ENCODE results near the gene CDK10.

CDK10 gene

DNA sequence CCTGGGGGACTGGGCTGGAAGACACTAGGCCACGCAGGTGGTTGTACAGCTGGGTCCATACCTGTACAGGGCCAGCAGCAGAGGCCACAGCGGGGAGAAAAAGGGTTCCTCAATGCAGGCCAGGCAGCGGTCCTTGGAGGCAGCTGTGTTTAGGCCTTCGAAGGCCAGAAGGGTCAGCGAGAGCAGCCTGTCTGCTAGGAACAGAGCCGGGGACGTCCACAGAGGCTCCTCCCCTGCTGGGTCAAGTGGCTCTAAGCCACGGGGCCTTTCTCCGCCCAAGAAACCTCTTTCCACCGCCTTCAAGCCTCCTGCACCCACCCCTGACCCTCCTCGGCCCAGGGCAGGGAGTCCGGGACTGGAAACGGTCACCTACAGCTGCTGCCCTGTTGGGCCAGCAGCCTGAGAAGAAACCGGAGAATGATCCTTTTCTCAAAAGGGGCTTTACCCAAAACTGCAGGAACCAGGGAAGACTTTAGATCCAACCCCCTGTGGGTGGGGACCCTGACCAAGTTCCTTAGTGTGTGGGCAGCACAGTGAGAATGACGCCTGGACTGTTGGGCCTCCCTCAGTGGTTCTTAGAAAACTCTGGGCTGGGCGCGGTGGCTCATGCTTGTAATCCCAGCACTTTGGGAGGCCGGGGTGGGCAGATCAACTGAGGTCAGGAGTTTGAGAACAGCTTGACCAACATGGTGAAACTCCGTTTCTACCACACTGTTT lies 23.4 kb downstream of the CDK10 start:
- H3K4me1 ChIP-seq (ENCODE audit: insufficient read depth, insufficient read length) = peaks cover 30% of the 10 kb centered on the region
- H3K27me3 ChIP-seq (ENCODE audit: insufficient read depth, insufficient read length) = peaks cover 13% of the 10 kb centered on the region
- no peak for TF ChIP-seq ZNF274 (IDR thresholded peaks at IDR 0.05; ENCODE audit: low read depth, low read length)
- TF ChIP-seq YY1 (IDR thresholded peaks at IDR 0.05; ENCODE audit: insufficient read depth, insufficient read length) = no peak
- DNase-seq (ENCODE audit: low read depth, low spot score) = no peak
- peaks cover 13% of the 10 kb centered on the region for H3K36me3 ChIP-seq (ENCODE audit: insufficient read depth, insufficient read length, low read length)
- H3K9me3 ChIP-seq (ENCODE audit: insufficient read depth, low read length) = no peaks in the 10 kb centered on the region
- H3K9ac ChIP-seq (ENCODE audit: insufficient read length, low read depth) = peak overlapping the region; percentile 23
- no peak overlapping the region for H3K4me3 ChIP-seq (ENCODE audit: insufficient read length, low read depth)

DNA sequence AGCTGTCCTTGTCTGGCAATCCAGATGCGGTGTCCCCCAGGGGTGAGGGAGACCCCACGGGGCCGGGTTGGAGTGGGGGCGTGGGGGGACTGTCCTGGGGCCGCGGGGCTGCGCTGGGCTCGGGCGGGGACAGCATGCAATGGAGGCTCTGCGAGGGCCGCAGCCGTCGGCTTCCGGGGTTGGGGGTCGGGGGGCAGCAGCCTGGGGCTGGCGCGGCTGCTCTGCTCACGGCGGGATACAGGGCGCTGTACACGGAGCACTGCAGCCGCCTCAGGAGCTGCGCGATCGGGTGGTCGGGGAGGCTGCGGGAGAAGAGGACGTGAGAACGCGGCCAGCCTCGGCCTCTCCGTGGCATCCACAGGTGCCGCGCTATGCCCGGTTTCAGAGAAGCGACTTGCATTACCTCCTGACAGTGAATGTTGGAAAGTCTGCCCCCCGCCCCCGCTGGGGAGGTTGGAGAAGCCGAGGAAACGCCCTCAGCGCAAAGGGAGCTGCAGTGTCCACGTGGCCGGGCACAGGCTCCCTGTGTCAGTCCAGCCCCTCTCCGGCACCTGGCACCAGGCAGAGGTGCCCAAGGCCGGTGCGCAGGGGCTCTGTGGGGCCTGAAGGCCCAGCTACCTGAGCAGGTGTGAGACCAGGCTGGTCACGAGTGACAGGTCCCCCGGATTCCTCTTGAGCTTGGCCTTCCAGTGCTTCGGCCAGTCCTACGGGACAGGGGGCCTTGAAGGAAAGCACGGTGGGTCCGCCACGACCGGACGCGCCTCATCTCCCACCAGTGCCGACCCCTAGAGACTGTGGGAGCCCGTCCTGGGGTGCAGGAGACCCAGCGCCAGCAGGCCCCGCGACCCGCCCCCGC lies 24.4 kb downstream of the CDK10 start:
- peaks cover 19% of the 10 kb centered on the region for H3K36me3 ChIP-seq (ENCODE audit: insufficient read depth, insufficient read length, low read length)
- peaks cover 30% of the 10 kb centered on the region for H3K4me1 ChIP-seq (ENCODE audit: insufficient read depth, insufficient read length)
- H3K4me3 ChIP-seq (ENCODE audit: insufficient read length, low read depth) = no peak overlapping the region
- peak overlapping the region; percentile 44 for H3K9ac ChIP-seq (ENCODE audit: insufficient read length, low read depth)
- TF ChIP-seq YY1 (IDR thresholded peaks at IDR 0.05; ENCODE audit: insufficient read depth, insufficient read length) = no peak
- H3K9me3 ChIP-seq (ENCODE audit: insufficient read depth, low read length) = no peaks in the 10 kb centered on the region
- DNase-seq (ENCODE audit: low read depth, low spot score) = no peak
- H3K27me3 ChIP-seq (ENCODE audit: insufficient read depth, insufficient read length) = peaks cover 10% of the 10 kb centered on the region

DNA sequence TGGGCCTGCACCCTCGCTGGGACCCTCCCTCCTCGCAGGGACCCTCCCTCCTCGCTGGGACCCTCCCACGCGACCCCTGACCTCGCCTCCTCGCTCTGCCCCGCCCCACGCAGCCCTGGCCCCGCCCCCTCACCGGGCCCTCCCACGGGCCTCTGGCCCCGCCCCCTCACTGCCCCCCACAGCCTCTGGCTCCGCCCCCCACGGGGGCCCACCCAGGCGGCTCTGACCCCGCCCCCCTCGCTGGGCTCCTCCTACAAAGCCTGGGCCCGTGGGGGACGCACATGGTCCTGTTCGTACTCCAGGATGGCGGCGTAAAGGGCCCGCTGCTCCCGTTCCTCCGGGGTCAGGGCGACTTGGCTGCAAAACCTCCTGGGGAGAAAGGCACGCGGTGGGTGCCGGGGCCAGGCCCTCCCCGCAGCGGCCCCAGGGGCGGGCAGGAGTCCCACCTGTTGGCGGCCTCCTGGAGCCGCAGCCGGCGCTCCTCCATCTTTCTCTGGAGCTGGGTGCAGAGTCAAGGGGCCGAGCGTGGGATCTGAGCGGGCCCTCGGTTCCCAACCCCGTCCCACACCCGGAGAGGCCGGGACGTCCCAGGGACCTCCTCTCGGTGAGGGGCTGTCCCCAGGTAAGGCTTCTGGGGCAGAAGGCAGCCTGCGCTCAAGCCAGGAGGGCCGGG lies 25.2 kb downstream of the CDK10 start:
- H3K27me3 ChIP-seq (ENCODE audit: insufficient read depth, insufficient read length) = peaks cover 10% of the 10 kb centered on the region
- DNase-seq (ENCODE audit: low read depth, low spot score) = peak; percentile 60
- peaks cover 23% of the 10 kb centered on the region for H3K4me1 ChIP-seq (ENCODE audit: insufficient read depth, insufficient read length)
- peak overlapping the region; percentile 95 for H3K9ac ChIP-seq (ENCODE audit: insufficient read length, low read depth)
- H3K9me3 ChIP-seq (ENCODE audit: insufficient read depth, low read length) = no peaks in the 10 kb centered on the region
- H3K36me3 ChIP-seq (ENCODE audit: insufficient read depth, insufficient read length, low read length) = peaks cover 25% of the 10 kb centered on the region
- peak overlapping the region; percentile 90 for H3K4me3 ChIP-seq (ENCODE audit: insufficient read length, low read depth)
- TF ChIP-seq SUZ12 (IDR thresholded peaks at IDR 0.05; ENCODE audit: extremely low read depth, insufficient read depth, insufficient read length) = no peak
- no peak for TF ChIP-seq YY1 (IDR thresholded peaks at IDR 0.05; ENCODE audit: insufficient read depth, insufficient read length)
- TF ChIP-seq ZNF274 (IDR thresholded peaks at IDR 0.05; ENCODE audit: low read depth, low read length) = no peak

DNA sequence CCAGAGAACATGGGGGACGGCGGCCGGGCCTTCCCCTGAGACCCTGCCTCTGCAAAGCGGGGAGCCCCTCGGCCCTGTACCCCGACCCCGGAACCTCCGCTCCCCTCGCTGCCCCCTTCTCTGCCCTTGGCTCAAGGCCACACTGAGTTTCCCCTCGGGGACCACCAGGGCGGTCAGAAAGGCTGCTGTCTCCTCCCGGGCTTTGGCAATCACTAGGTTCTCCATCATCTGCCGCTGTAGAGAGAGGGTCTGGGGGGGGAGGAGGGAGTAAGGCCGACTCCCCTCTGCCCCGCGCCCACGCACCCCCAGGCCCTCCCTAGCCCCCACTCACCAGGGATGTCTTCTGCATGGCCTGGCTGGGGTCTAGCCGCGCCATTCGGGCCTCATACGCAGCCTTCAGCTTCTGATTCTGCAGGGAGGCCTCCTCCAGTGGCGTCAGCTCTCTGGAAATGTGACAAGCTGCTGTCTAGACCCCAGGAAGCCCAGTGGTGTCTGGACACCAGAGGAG lies 25.8 kb downstream of the CDK10 start:
- Histone ChIP-seq H3K4me3 (ENCODE audit: insufficient read length, low read depth) (peak overlapping the region; percentile 90), H3K36me3 (ENCODE audit: insufficient read depth, insufficient read length, low read length) (peaks cover 28% of the 10 kb centered on the region), H3K9me3 (ENCODE audit: insufficient read depth, low read length) (no peaks in the 10 kb centered on the region), H3K9ac (ENCODE audit: insufficient read length, low read depth) (peak overlapping the region; percentile 95), H3K4me1 (ENCODE audit: insufficient read depth, insufficient read length) (peaks cover 25% of the 10 kb centered on the region), H3K27me3 (ENCODE audit: insufficient read depth, insufficient read length) (peaks cover 9% of the 10 kb centered on the region)
- no peak for DNase-seq (ENCODE audit: low read depth, low spot score)
- TF ChIP-seq YY1 (IDR thresholded peaks at IDR 0.05; ENCODE audit: insufficient read depth, insufficient read length) (no peak), SUZ12 (IDR thresholded peaks at IDR 0.05; ENCODE audit: extremely low read depth, insufficient read depth, insufficient read length) (no peak), ZNF274 (IDR thresholded peaks at IDR 0.05; ENCODE audit: low read depth, low read length) (no peak)

DNA sequence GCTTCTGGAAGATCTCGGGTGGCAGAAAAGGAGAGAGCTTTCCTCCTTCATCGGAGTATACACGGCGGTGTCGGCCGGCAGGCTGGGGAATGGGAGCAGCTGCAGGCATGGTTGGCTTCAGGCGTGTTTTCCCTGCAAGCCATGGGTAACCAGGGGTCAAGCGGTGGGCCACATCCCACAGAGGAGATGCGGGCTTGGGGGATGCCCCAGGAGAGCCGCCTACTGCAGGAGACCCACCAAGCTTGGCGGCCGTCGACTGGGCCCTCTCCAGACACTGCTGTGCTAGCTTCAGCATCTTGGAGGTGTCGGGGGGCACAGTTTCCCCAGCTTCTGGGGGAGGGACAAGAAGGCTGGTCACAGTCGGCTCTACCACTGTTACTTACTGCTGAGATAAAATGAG lies 30.0 kb downstream of the CDK10 start:
- no peak overlapping the region for H3K4me3 ChIP-seq (ENCODE audit: insufficient read length, low read depth)
- no peaks in the 10 kb centered on the region for H3K9me3 ChIP-seq (ENCODE audit: insufficient read depth, low read length)
- TF ChIP-seq YY1 (IDR thresholded peaks at IDR 0.05; ENCODE audit: insufficient read depth, insufficient read length) = no peak
- TF ChIP-seq SUZ12 (IDR thresholded peaks at IDR 0.05; ENCODE audit: extremely low read depth, insufficient read depth, insufficient read length) = no peak
- no peak for DNase-seq (ENCODE audit: low read depth, low spot score)
- H3K27me3 ChIP-seq (ENCODE audit: insufficient read depth, insufficient read length) = peaks cover 22% of the 10 kb centered on the region
- H3K36me3 ChIP-seq (ENCODE audit: insufficient read depth, insufficient read length, low read length) = peaks cover 40% of the 10 kb centered on the region
- no peak overlapping the region for H3K9ac ChIP-seq (ENCODE audit: insufficient read length, low read depth)
- peaks cover 12% of the 10 kb centered on the region for H3K4me1 ChIP-seq (ENCODE audit: insufficient read depth, insufficient read length)

DNA sequence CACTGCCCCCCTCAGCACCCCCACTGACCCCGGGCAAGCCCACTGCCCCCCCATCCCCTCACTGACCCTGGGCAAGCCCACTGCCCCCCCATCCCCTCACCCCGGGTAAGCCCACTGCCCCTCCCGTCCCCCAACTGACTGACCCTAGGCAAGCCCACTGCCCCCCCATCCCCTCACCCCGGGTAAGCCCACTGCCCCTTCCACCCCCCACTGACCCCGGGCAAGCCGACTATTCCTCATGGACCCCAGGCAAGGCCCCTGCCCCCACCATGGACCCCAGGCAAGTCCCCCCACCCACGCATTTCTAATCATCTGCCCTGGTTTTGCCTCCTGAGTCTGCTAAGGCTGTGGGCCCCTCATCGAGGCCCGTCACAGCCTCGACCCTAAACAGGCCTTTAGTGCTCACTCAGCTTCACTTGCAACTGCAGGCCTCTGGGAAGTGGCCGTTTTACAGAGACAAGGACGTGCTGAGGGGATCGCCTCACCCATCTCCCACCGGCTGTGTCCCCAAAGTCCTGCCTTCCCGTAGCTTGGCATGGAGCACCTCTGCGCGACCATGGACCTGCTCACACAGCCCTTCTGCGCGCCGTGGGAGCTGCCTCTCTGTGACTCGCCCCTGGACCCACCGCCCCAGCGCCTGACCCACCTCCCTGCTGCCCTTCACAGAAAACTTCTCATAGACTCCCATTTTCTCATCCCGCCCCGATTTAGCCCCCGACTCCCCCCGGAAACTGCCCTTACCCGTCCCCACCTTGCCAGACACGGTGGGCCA lies 30.6 kb downstream of the CDK10 start:
- peaks cover 40% of the 10 kb centered on the region for H3K36me3 ChIP-seq (ENCODE audit: insufficient read depth, insufficient read length, low read length)
- peaks cover 12% of the 10 kb centered on the region for H3K4me1 ChIP-seq (ENCODE audit: insufficient read depth, insufficient read length)
- no peak for DNase-seq (ENCODE audit: low read depth, low spot score)
- TF ChIP-seq ZNF274 (IDR thresholded peaks at IDR 0.05; ENCODE audit: low read depth, low read length) = no peak
- no peak for TF ChIP-seq SUZ12 (IDR thresholded peaks at IDR 0.05; ENCODE audit: extremely low read depth, insufficient read depth, insufficient read length)
- no peak for TF ChIP-seq YY1 (IDR thresholded peaks at IDR 0.05; ENCODE audit: insufficient read depth, insufficient read length)
- H3K9ac ChIP-seq (ENCODE audit: insufficient read length, low read depth) = peak overlapping the region; percentile 42
- peaks cover 22% of the 10 kb centered on the region for H3K27me3 ChIP-seq (ENCODE audit: insufficient read depth, insufficient read length)
- no peaks in the 10 kb centered on the region for H3K9me3 ChIP-seq (ENCODE audit: insufficient read depth, low read length)
- H3K4me3 ChIP-seq (ENCODE audit: insufficient read length, low read depth) = no peak overlapping the region
